GM23248 (cell line): Measurements from ENCODE around the gene FAM156B. TPM values are rescaled to one million over a fixed set of nuclear protein-coding genes. Genes with fewer than 3 reads are reported as not detected.
"Not testable (repeated sequence)": the region's sequence is repeated elsewhere in the genome, so short reads cannot be mapped to it uniquely, and the experiment has no call there.

Source experiments
- DNase-seq: peaks from one replicate; pipeline ENCODE4 v3.0.0-alpha.2; 2015
- H2AFZ ChIP-seq: fragments of 200-600 bp; sonication (generic); 2 replicates; pipeline ENCODE4 v1.6.1; 2016; ENCODE audit warnings: antibody characterized with exemption
- H3F3A ChIP-seq: fragments of 200-600 bp; sonication (generic); 2 replicates; pipeline ENCODE4 v1.6.1; 2016; ENCODE audit warnings: mild to moderate bottlenecking, antibody characterized with exemption, mixed run types; ENCODE audit not compliant: insufficient read depth
- H3K27ac ChIP-seq: fragments of 200-600 bp; sonication (generic); 2 replicates; pipeline ENCODE4 v1.5.1; 2016; ENCODE audit warnings: mild to moderate bottlenecking
- H3K27me3 ChIP-seq: fragments of 200-600 bp; sonication (generic); replicated peaks from 2 replicates; pipeline ENCODE4 v1.6.1; 2016; ENCODE audit warnings: mild to moderate bottlenecking; ENCODE audit not compliant: insufficient read depth
- H3K36me3 ChIP-seq: fragments of 200-600 bp; sonication (generic); 2 replicates; pipeline ENCODE4 v1.6.1; 2016; ENCODE audit warnings: low read depth, mild to moderate bottlenecking
- H3K4me1 ChIP-seq: fragments of 200-600 bp; sonication (generic); 2 replicates; pipeline ENCODE4 v1.6.1; 2016; ENCODE audit warnings: mild to moderate bottlenecking; ENCODE audit not compliant: insufficient read depth
- H3K4me2 ChIP-seq: fragments of 200-600 bp; sonication (generic); one replicate; pipeline ENCODE4 v1.6.1; 2016; ENCODE audit warnings: mild to moderate bottlenecking; ENCODE audit not compliant: unreplicated experiment
- H3K4me3 ChIP-seq: fragments of 200-600 bp; sonication (generic); 2 replicates; pipeline ENCODE4 v1.5.1; 2016; ENCODE audit warnings: mild to moderate bottlenecking
- H3K79me2 ChIP-seq: fragments of 200-600 bp; sonication (generic); 2 replicates; pipeline ENCODE4 v1.6.1; 2016; ENCODE audit warnings: mild to moderate bottlenecking; ENCODE audit not compliant: insufficient read depth
- H3K9ac ChIP-seq: fragments of 200-600 bp; sonication (generic); 2 replicates; pipeline ENCODE4 v1.6.1; 2016; ENCODE audit warnings: mild to moderate bottlenecking
- H3K9me2 ChIP-seq: fragments of 200-600 bp; sonication (generic); 2 replicates; pipeline ENCODE4 v1.6.1; 2016; ENCODE audit warnings: mixed run types, mild to moderate bottlenecking, moderate library complexity; ENCODE audit not compliant: insufficient read depth
- H3K9me3 ChIP-seq: fragments of 200-600 bp; sonication (generic); one replicate; pipeline ENCODE4 v1.6.1; 2017; ENCODE audit warnings: low read depth
- H4K20me1 ChIP-seq: fragments of 200-600 bp; sonication (generic); 2 replicates; pipeline ENCODE4 v1.6.0; 2016; ENCODE audit not compliant: insufficient read depth
- EZH2 ChIP-seq: fragments of 200-600 bp; sonication (generic); IDR thresholded peaks from 2 replicates; pipeline ENCODE4 v1.6.1; 2018; ENCODE audit warnings: antibody characterized with exemption, mild to moderate bottlenecking; ENCODE audit not compliant: insufficient read depth, poor library complexity, severe bottlenecking
- EZH2phosphoT487 ChIP-seq: fragments of 200-600 bp; sonication (generic); IDR thresholded peaks from 2 replicates; pipeline ENCODE4 v1.6.1; 2018; ENCODE audit warnings: antibody characterized with exemption, moderate library complexity, mild to moderate bottlenecking, low read depth; ENCODE audit not compliant: insufficient read depth
- WGBS, 2 experiments: methylation state at CpG; one replicate each; pipeline ENCODE4 v1.1.6; 2015 to 2017; ENCODE audit warnings: low lambda C conversion rate in 2 of 2, low coverage in 1 of 2; ENCODE audit errors: missing lambda C conversion rate in 2 of 2; 5-methylcytosine and 5-hydroxymethylcytosine counted together
- in situ Hi-C: fragments of 300-500 bp; cut with MboI; formaldehyde crosslinking; loops from 2 replicates; pipeline ENCODE4 v1.15.0; 2020
- polyA plus RNA-seq: library from polyadenylated mRNA; unstranded; fragments of >200 nt; fragmentation: Nextera tagmentation; extraction: Ambion mirVana; gene quantifications from 2 replicates; pipeline ENCODE4 v1.2.1, GENCODE V29; 2016
- total RNA-seq: library from RNA; depleted of rRNA; stranded (reverse); fragments of >200 nt; shearing (Covaris generic); gene quantifications from 2 replicates; pipeline ENCODE4 v1.2.3, GENCODE V29; 2014

Gene FAM156B
- total and polyA plus RNA-seq, 2 experiments from 2014 or later: 22.6 to 31.1 TPM

DNA sequence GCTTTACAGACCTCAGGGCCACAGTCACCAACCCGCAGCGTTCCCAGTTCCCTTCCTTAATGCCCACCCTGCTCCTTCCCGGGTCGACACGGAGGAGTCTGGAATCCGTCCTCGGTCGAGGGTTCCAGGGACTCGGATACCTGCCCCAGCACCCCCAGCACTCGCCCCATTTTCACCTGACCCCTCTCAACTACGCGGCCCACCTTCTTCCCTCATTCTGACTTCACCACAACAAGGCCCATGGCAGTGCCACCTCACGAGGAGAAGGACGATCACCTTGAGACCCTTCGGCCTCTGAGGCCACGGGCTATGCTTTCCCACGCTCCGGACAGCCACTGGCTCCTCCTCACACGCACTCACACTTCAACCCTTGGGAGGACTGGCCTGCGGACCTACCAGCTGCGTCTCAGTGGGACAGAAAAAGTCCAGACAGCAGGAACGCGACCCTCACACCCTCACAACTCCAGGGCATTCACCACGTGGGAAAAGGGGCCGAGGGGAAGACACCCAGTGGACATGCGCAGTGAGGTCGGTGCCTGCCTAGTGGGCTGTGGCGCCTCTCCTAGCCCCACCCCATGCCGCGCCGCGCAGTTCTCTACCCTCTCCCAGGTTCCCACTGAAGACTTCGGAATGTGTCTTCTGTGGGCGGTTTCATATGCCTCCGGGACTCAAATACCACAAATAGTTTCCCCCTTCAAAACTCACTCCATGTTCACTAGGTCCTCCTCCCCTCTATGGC lies 29.4 kb upstream of the FAM156B start, which contains the start of gene XAGE3:
Gene XAGE3 (minus strand): TSS at position 474 of the 739 bp plus-strand sequence. CDS start 950 bp downstream, outside the sequence.
- TF ChIP-seq EZH2phosphoT487 (no peak), EZH2 (no peak)
- H3K4me2 ChIP-seq: no peak within 1 kb of the TSS
- DNase-seq: no peak
- H3K27me3 ChIP-seq: peaks cover 3% of the 10 kb centered on the region; the same call in 1 of the 2 replicates
- no peaks in the 10 kb centered on the region for H3K9me3 ChIP-seq
- 74 to 79% methylated on average over 15 to 33 of the region's 35 CpGs for WGBS, 2 experiments
- no peaks in the 10 kb centered on the region for H3K36me3 ChIP-seq
- H3K4me3 ChIP-seq: no peak within 1 kb of the TSS
- no peaks in the 10 kb centered on the region for H3F3A ChIP-seq
- H3K9me2 ChIP-seq: no peaks in the 10 kb centered on the region
- H3K27ac ChIP-seq: no peak within 1 kb of the TSS
- in situ Hi-C loops: loop anchor here (25.0 kb wide), 1 partner anchor 280 kb away; no protein-coding TSS in a partner anchor
- H3K4me1 ChIP-seq: no peaks in the 10 kb centered on the region
- H3K9ac ChIP-seq: no peak within 1 kb of the TSS
- H4K20me1 ChIP-seq: no peaks in the 10 kb centered on the region
- no peak within 1 kb of the TSS for H2AFZ ChIP-seq
- H3K79me2 ChIP-seq: no peaks in the 10 kb centered on the region

DNA sequence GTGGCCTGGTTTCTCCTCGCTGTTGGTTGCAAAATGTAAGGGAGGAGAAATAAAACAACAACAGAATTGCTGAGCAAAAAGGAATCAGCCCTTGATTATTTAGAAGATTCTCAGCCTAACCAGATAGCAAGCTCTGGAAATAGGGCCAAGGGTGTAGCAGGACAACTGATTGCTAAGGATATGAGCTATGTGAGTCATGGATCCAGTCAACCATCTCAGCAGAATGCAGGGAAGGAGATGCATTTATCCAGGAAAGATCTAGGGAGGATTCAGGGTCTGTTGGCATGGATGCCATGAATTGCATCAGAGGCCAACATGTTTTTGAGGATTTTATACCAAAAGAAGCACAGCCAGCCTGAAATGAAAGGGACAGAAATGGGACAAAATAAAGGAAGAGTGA lies 27.1 kb upstream of the FAM156B start:
- TF ChIP-seq EZH2 (no peak), EZH2phosphoT487 (no peak)
- Histone ChIP-seq H3K27me3 (no peaks in the 10 kb centered on the region), H3K27ac (no peak overlapping the region), H3K79me2 (no peaks in the 10 kb centered on the region), H3K4me3 (no peak overlapping the region), H4K20me1 (no peaks in the 10 kb centered on the region), H3F3A (no peaks in the 10 kb centered on the region), H3K36me3 (no peaks in the 10 kb centered on the region), H2AFZ (no peak overlapping the region), H3K9me2 (no peaks in the 10 kb centered on the region), H3K4me2 (no peak overlapping the region), H3K9me3 (no peaks in the 10 kb centered on the region), H3K4me1 (no peaks in the 10 kb centered on the region), H3K9ac (no peak overlapping the region)
- WGBS, 2 experiments: 0 to 41% methylated on average over 1 of the region's 1 CpG
- in situ Hi-C loops: loop anchor here (25.0 kb wide), 1 partner anchor 283 kb away; no protein-coding TSS in a partner anchor
- peak; percentile 3 for DNase-seq

GRCh38 chrX:52873825-52874224 lies 23.3 kb upstream of the FAM156B start:
- not testable (repeated sequence) for H2AFZ ChIP-seq, H3K4me2 ChIP-seq, H3K9me3 ChIP-seq, H3K79me2 ChIP-seq, H4K20me1 ChIP-seq, DNase-seq, H3K4me1 ChIP-seq, H3K27me3 ChIP-seq, H3K36me3 ChIP-seq, H3K9ac ChIP-seq, H3K4me3 ChIP-seq, H3K9me2 ChIP-seq, H3K27ac ChIP-seq, H3F3A ChIP-seq
- in situ Hi-C loops: loop anchor here (25.0 kb wide), 1 partner anchor 287 kb away; no protein-coding TSS in a partner anchor

DNA sequence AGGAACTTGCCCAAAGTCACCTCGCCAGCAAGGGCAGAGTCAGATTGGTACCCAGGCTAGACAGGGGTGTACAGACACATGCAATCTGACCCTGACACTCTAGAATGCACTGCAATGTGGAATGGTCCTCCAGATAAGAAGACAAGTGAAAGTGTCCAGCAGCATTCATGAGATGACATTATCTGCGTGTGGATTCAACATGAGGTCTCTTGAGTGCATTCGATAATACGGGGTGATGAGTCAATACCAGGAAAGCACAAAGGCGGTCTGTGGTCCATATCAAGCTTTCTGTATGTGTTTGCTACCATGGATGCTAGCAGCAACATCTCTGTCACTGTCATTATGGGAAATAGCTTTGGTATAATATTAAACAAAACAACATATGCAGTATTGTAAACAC lies 22.5 kb upstream of the FAM156B start:
- H3K9ac ChIP-seq: no peak overlapping the region
- no peaks in the 10 kb centered on the region for H3K27me3 ChIP-seq
- no peak overlapping the region for H3K4me2 ChIP-seq
- no peaks in the 10 kb centered on the region for H3K9me2 ChIP-seq
- WGBS, 2 experiments: 42 to 65% methylated on average over 4 to 5 of the region's 5 CpGs
- no peak overlapping the region for H3K4me3 ChIP-seq
- H3K36me3 ChIP-seq: no peaks in the 10 kb centered on the region
- no peak overlapping the region for H2AFZ ChIP-seq
- H4K20me1 ChIP-seq: no peaks in the 10 kb centered on the region
- no peaks in the 10 kb centered on the region for H3K4me1 ChIP-seq
- in situ Hi-C loops: loop anchor here (25.0 kb wide), 1 partner anchor 287 kb away; no protein-coding TSS in a partner anchor
- no peak for DNase-seq
- H3K79me2 ChIP-seq: no peaks in the 10 kb centered on the region
- no peaks in the 10 kb centered on the region for H3K9me3 ChIP-seq
- no peak overlapping the region for H3K27ac ChIP-seq
- TF ChIP-seq EZH2phosphoT487: no peak
- TF ChIP-seq EZH2: no peak
- no peaks in the 10 kb centered on the region for H3F3A ChIP-seq

DNA sequence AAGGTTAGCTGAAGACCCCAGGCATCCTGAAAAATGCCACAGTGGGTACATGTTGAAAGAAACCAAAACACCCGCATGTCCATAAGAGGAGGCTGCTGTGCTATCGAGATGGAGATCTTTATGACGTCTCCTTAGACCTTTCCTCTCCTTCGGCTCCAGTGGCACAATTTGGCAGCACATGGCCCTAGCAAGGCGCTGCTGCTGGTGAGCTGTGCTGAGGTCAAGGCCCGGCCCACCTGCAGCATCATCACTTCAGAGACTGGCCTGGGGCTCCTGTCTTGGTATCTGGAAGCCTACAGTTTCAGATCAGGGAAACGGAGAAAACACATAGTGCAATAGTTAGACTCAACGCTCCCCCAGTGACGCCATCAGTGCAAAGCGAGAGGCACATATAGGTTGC lies 21.7 kb upstream of the FAM156B start:
- in situ Hi-C loops: not testable (repeated sequence)
- WGBS, 2 experiments: 66 to 69% methylated on average over 6 to 8 of the region's 10 CpGs

GRCh38 chrX:52876386-52876785 lies 20.7 kb upstream of the FAM156B start:
- H3K4me2 ChIP-seq, H3K9me2 ChIP-seq, H3K4me3 ChIP-seq, H3K4me1 ChIP-seq, H3K27ac ChIP-seq, H3K9me3 ChIP-seq, H3K27me3 ChIP-seq, H3K9ac ChIP-seq, H2AFZ ChIP-seq, H3F3A ChIP-seq, H4K20me1 ChIP-seq, H3K36me3 ChIP-seq, DNase-seq, in situ Hi-C loops, H3K79me2 ChIP-seq: not testable (repeated sequence)
- WGBS, 2 experiments: 19 to 24% methylated on average over 2 to 6 of the region's 6 CpGs

More for the DNA sequence above, 21.7 kb upstream of the FAM156B start:
- not testable (repeated sequence) for H3K36me3 ChIP-seq, H3K27me3 ChIP-seq, H3K4me2 ChIP-seq, H3K9ac ChIP-seq, H3K9me3 ChIP-seq, DNase-seq, H3K9me2 ChIP-seq, H3F3A ChIP-seq, H4K20me1 ChIP-seq, H3K4me1 ChIP-seq, H3K27ac ChIP-seq, H3K4me3 ChIP-seq, H3K79me2 ChIP-seq, H2AFZ ChIP-seq

DNA sequence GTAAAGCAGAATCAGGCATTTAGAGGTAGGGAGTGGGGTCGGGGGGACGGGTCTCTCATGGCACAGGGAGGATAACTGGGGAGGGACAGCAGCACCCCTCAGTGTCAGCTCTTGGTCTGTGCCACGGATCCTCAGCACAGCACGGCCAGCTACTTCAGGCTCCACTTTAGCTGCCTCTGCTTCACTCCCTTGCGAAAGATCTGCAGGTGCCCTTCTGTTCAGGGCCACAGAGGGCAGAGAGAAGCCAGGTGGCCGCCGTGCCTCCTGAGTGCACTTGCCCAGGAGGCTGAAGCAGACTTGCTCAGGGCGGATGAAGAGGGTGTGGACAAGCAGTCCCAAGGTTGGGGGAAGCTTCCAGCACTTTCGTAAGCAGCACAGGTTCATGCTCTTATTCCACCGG lies 9.7 kb upstream of the FAM156B start:
- H3K4me1 ChIP-seq, H3K36me3 ChIP-seq, H2AFZ ChIP-seq, H3K4me3 ChIP-seq, H4K20me1 ChIP-seq, H3K9me3 ChIP-seq, H3K4me2 ChIP-seq, H3K27me3 ChIP-seq, H3K79me2 ChIP-seq, in situ Hi-C loops, H3K27ac ChIP-seq, H3F3A ChIP-seq, H3K9me2 ChIP-seq, DNase-seq, H3K9ac ChIP-seq: not testable (repeated sequence)
- no CpG with 5 or more reads among the region's 10 CpGs for WGBS, 2 experiments
